Measurements from ENCODE around the gene MS4A15.
"Not testable (repeated sequence)": the region's sequence is repeated elsewhere in the genome, so short reads cannot be mapped to it uniquely, and the experiment has no call there.

The MS4A15 gene

GRCh38 chr11:60803273-60803936, 46.7 kb downstream of the MS4A15 start:
- no peak for DNase-seq (ENCODE audit: low read depth in 2 of 2)

- no peak for DNase-seq (ENCODE audit: low read depth in 2 of 2)
These were observed 52.6 kb downstream of the MS4A15 start for GRCh38 chr11:60809249-60809648.

- DNase-seq (ENCODE audit: low read depth in 2 of 2), result no peak
These were observed 53.0 kb downstream of the MS4A15 start for GRCh38 chr11:60809691-60810090.

- DNase-seq (ENCODE audit: low read depth in 2 of 2), result no peak
These were observed 53.5 kb downstream of the MS4A15 start for GRCh38 chr11:60810151-60810550.

GRCh38 chr11:60810569-60810968, 53.9 kb downstream of the MS4A15 start:
- DNase-seq (ENCODE audit: low read depth in 2 of 2), result no peak

- no peak for DNase-seq (ENCODE audit: low read depth in 2 of 2)
These were observed 56.7 kb downstream of the MS4A15 start for GRCh38 chr11:60813324-60813723.

GRCh38 chr11:60814112-60814511, 57.4 kb downstream of the MS4A15 start:
- no peak for DNase-seq (ENCODE audit: low read depth in 2 of 2)

GRCh38 chr11:60816590-60817157, 60.0 kb downstream of the MS4A15 start:
- no peak for DNase-seq (ENCODE audit: low read depth in 2 of 2)

GRCh38 chr11:60818057-60818456, 61.4 kb downstream of the MS4A15 start:
- DNase-seq (ENCODE audit: low read depth in 2 of 2), result no peak

- no peak for DNase-seq (ENCODE audit: low read depth in 2 of 2)
These were observed 65.3 kb downstream of the MS4A15 start for GRCh38 chr11:60821827-60822599.

- not testable (repeated sequence) for DNase-seq (ENCODE audit: low read depth in 2 of 2)
These were observed 67.2 kb downstream of the MS4A15 start for GRCh38 chr11:60823745-60824306.

- no peak for DNase-seq (ENCODE audit: low read depth in 2 of 2)
These were observed 68.5 kb downstream of the MS4A15 start for GRCh38 chr11:60825118-60825517.

- DNase-seq (ENCODE audit: low read depth in 2 of 2), result no peak
These were observed 69.1 kb downstream of the MS4A15 start for GRCh38 chr11:60825790-60826189.
